Measurements from ENCODE around the gene FAM227B. TPM values are rescaled to one million over a fixed set of nuclear protein-coding genes. Genes with fewer than 3 reads are reported as not detected.
"Not testable (repeated sequence)": the region's sequence is repeated elsewhere in the genome, so short reads cannot be mapped to it uniquely, and the experiment has no call there.

The FAM227B gene
- total RNA-seq, 2 donors from 2014 or later: 2.1 TPM; not detected in 1

GRCh38 chr15:49521802-49522201 is 98.8 kb downstream of the FAM227B start:
- no peaks in the 10 kb centered on the region for H3K27me3 ChIP-seq
- no peak for DNase-seq
- peak in 1 of 7 experiments; percentile 18 for TF ChIP-seq CTCF (IDR thresholded peaks at IDR 0.05)
- TF ChIP-seq POLR2A (IDR thresholded peaks at IDR 0.05): no peak
- peaks cover 0 to 22% (median 0%) of the 10 kb centered on the region in 3 donors for H3K9me3 ChIP-seq
- 73 to 74% methylated on average over 3 of the region's 3 CpGs for WGBS, 2 donors
- no peaks in the 10 kb centered on the region for H3K36me3 ChIP-seq (replicated peaks in 1 of 2; ENCODE audit: insufficient read depth in 1 of 2, low read depth in 2 of 2)
- intact Hi-C loops (cut with DNase I): no loop called here
- no peak overlapping the region for H3K27ac ChIP-seq
- ATAC-seq: no peak
- no peaks in the 10 kb centered on the region for H3K4me1 ChIP-seq
- H3K4me3 ChIP-seq: no peak overlapping the region

GRCh38 chr15:49512739-49513138 is 107.9 kb downstream of the FAM227B start:
- ATAC-seq; DNase-seq; H3K4me1 ChIP-seq; H3K4me3 ChIP-seq; intact Hi-C loops (cut with DNase I); H3K27ac ChIP-seq; H3K36me3 ChIP-seq (replicated peaks in 1 of 2; ENCODE audit: insufficient read depth in 1 of 2, low read depth in 2 of 2); H3K9me3 ChIP-seq; H3K27me3 ChIP-seq: not testable (repeated sequence)
- 69 to 81% methylated on average over 4 of the region's 4 CpGs for WGBS, 2 donors

GRCh38 chr15:49507261-49507660 is 113.4 kb downstream of the FAM227B start:
- intact Hi-C loops (cut with DNase I): no loop called here
- TF ChIP-seq POLR2A (IDR thresholded peaks at IDR 0.05) (no peak), CTCF (IDR thresholded peaks at IDR 0.05) (no peak)
- H3K4me1 ChIP-seq: no peaks in the 10 kb centered on the region
- ATAC-seq (no peak), DNase-seq (no peak)
- no peaks in the 10 kb centered on the region for H3K36me3 ChIP-seq (replicated peaks in 1 of 2; ENCODE audit: insufficient read depth in 1 of 2, low read depth in 2 of 2)
- 62 to 65% methylated on average over 3 of the region's 3 CpGs for WGBS, 2 donors
- no peak overlapping the region for H3K4me3 ChIP-seq
- H3K27me3 ChIP-seq: no peaks in the 10 kb centered on the region
- H3K9me3 ChIP-seq: no peaks in the 10 kb centered on the region
- H3K27ac ChIP-seq: no peak overlapping the region

GRCh38 chr15:49506341-49506740 is 114.3 kb downstream of the FAM227B start:
- H3K27ac ChIP-seq: no peak overlapping the region
- H3K4me3 ChIP-seq: no peak overlapping the region
- ATAC-seq (no peak), DNase-seq (no peak)
- H3K36me3 ChIP-seq (replicated peaks in 1 of 2; ENCODE audit: insufficient read depth in 1 of 2, low read depth in 2 of 2): no peaks in the 10 kb centered on the region
- no peaks in the 10 kb centered on the region for H3K9me3 ChIP-seq
- 41 to 53% methylated on average over 1 of the region's 1 CpG for WGBS, 2 donors
- H3K27me3 ChIP-seq: no peaks in the 10 kb centered on the region
- no peak for TF ChIP-seq POLR2A (IDR thresholded peaks at IDR 0.05)
- no peak for TF ChIP-seq CTCF (IDR thresholded peaks at IDR 0.05)
- H3K4me1 ChIP-seq: no peaks in the 10 kb centered on the region
- intact Hi-C loops (cut with DNase I): no loop called here

- DNase-seq: no peak
- Histone ChIP-seq H3K27me3 (no peaks in the 10 kb centered on the region), H3K9me3 (no peaks in the 10 kb centered on the region), H3K36me3 (replicated peaks in 1 of 2; ENCODE audit: insufficient read depth in 1 of 2, low read depth in 2 of 2) (no peaks in the 10 kb centered on the region), H3K27ac (no peak overlapping the region), H3K4me1 (no peaks in the 10 kb centered on the region), H3K4me3 (no peak overlapping the region)
- ATAC-seq: no peak
- TF ChIP-seq CTCF (IDR thresholded peaks at IDR 0.05) (no peak), POLR2A (IDR thresholded peaks at IDR 0.05) (no peak)
- 83 to 93% methylated on average over 1 of the region's 1 CpG for WGBS, 2 donors
- intact Hi-C loops (cut with DNase I): no loop called here
Measured at GRCh38 chr15:49501586-49501985, 119.0 kb downstream of the FAM227B start.

Data from body of pancreas (tissue), 4 donors.